ENCODE measurements around the gene C1QA. TPM values are rescaled to one million over a fixed set of nuclear protein-coding genes. Genes with fewer than 3 reads are reported as not detected.
"Not testable (repeated sequence)": the region's sequence is repeated elsewhere in the genome, so short reads cannot be mapped to it uniquely, and the experiment has no call there.

Gene C1QA
- total and polyA plus RNA-seq, 4 donors: 27.4 to 513 (median 391) TPM

DNA sequence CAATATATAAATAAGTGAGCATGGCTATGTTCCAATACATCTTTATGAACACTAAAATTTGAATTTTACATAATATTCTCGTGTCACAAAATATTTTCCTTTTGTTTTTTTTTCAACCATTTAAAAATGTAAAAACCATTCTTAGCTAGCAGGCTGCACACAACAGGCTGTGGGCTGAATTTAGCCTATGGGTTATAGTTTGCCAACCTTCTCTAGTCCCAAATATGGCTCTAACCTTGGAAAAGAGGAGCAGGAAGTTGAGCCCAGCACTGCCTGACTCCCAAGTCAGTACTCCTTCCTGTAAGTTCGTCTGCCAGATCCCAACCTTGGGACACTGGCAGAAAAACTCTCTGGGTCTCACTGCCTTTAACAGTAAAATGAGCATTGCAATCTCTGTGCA lies 30.0 kb downstream of the C1QA start:
- no peak overlapping the region for H3K4me3 ChIP-seq
- H3K9me3 ChIP-seq (ENCODE audit: control insufficient read depth in 4 of 4, insufficient read depth in 3 of 4, low read length in 3 of 4): no peaks in the 10 kb centered on the region
- H3K27me3 ChIP-seq (ENCODE audit: control insufficient read depth in 3 of 3, insufficient read depth in 3 of 3, low read length in 2 of 3): no peaks in the 10 kb centered on the region
- no peak overlapping the region for H3K9ac ChIP-seq (ENCODE audit: insufficient read depth in 1 of 2, low read length in 2 of 2)
- 59 to 73% methylated on average over 2 of the region's 2 CpGs for WGBS, 2 donors
- peaks cover 0 to 3% (median 0%) of the 10 kb centered on the region in 5 donors for H3K4me1 ChIP-seq (ENCODE audit: control insufficient read depth in 5 of 5, insufficient read depth in 5 of 5, low read length in 5 of 5)
- ATAC-seq (ENCODE audit: insufficient read depth, low FRiP score): no peak
- no peak overlapping the region for H3K27ac ChIP-seq (ENCODE audit: low read depth in 1 of 2, low read length in 1 of 2)
- DNase-seq: no peak
- H3K36me3 ChIP-seq (ENCODE audit: control insufficient read depth in 4 of 4, insufficient read depth in 4 of 4, low read length in 4 of 4): no peaks in the 10 kb centered on the region
- TF ChIP-seq, protein P1, sequence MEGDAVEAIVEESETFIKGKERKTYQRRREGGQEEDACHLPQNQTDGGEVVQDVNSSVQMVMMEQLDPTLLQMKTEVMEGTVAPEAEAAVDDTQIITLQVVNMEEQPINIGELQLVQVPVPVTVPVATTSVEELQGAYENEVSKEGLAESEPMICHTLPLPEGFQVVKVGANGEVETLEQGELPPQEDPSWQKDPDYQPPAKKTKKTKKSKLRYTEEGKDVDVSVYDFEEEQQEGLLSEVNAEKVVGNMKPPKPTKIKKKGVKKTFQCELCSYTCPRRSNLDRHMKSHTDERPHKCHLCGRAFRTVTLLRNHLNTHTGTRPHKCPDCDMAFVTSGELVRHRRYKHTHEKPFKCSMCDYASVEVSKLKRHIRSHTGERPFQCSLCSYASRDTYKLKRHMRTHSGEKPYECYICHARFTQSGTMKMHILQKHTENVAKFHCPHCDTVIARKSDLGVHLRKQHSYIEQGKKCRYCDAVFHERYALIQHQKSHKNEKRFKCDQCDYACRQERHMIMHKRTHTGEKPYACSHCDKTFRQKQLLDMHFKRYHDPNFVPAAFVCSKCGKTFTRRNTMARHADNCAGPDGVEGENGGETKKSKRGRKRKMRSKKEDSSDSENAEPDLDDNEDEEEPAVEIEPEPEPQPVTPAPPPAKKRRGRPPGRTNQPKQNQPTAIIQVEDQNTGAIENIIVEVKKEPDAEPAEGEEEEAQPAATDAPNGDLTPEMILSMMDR (IDR thresholded peaks at IDR 0.05; ENCODE audit: control extremely low read depth, extremely low read depth): no peak

DNA sequence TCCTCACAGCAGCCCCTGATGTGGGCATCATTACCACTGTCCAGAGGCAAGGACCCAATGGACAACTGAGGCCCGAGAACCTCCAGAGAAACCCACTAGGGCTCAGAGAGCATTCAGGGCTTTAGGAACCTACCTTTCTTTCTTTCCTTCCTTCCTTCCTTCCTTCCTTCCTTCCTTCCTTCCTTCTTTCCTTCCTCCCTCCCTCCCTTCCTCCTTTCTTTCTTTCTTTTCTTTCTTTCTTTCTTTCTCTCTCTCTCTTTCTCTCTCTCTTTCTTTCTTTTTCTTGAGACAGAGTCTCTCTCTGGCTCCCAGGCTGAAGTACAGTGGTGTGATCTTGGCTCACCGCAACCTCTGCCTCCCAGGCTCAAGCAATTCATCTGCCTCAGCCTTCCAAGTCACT lies 32.4 kb downstream of the C1QA start:
- H3K4me3 ChIP-seq; H3K27me3 ChIP-seq (ENCODE audit: control insufficient read depth in 3 of 3, insufficient read depth in 3 of 3, low read length in 2 of 3); H3K27ac ChIP-seq (ENCODE audit: low read depth in 1 of 2, low read length in 1 of 2); H3K36me3 ChIP-seq (ENCODE audit: control insufficient read depth in 4 of 4, insufficient read depth in 4 of 4, low read length in 4 of 4); ATAC-seq (ENCODE audit: insufficient read depth, low FRiP score); H3K4me1 ChIP-seq (ENCODE audit: control insufficient read depth in 5 of 5, insufficient read depth in 5 of 5, low read length in 5 of 5); H3K9ac ChIP-seq (ENCODE audit: insufficient read depth in 1 of 2, low read length in 2 of 2); H3K9me3 ChIP-seq (ENCODE audit: control insufficient read depth in 4 of 4, insufficient read depth in 3 of 4, low read length in 3 of 4); DNase-seq: not testable (repeated sequence)
- WGBS, 2 donors: 81 to 84% methylated on average over 2 of the region's 2 CpGs

GRCh38 chr1:22670352-22670975 lies 34.0 kb downstream of the C1QA start:
- ATAC-seq (ENCODE audit: insufficient read depth, low FRiP score) (no peak), DNase-seq (no peak)
- WGBS, 2 donors: 37 to 56% methylated on average over 12 of the region's 12 CpGs

GRCh38 chr1:22671999-22672398 lies 35.6 kb downstream of the C1QA start:
- H3K9ac ChIP-seq (ENCODE audit: insufficient read depth in 1 of 2, low read length in 2 of 2): no peak overlapping the region
- no peaks in the 10 kb centered on the region for H3K4me1 ChIP-seq (ENCODE audit: control insufficient read depth in 5 of 5, insufficient read depth in 5 of 5, low read length in 5 of 5)
- WGBS, 2 donors: 88% methylated on average over 4 of the region's 4 CpGs
- peaks cover 0 to 3% (median 0%) of the 10 kb centered on the region in 3 donors for H3K27me3 ChIP-seq (ENCODE audit: control insufficient read depth in 3 of 3, insufficient read depth in 3 of 3, low read length in 2 of 3)
- H3K9me3 ChIP-seq (ENCODE audit: control insufficient read depth in 4 of 4, insufficient read depth in 3 of 4, low read length in 3 of 4): no peaks in the 10 kb centered on the region
- H3K36me3 ChIP-seq (ENCODE audit: control insufficient read depth in 4 of 4, insufficient read depth in 4 of 4, low read length in 4 of 4): no peaks in the 10 kb centered on the region
- ATAC-seq (ENCODE audit: insufficient read depth, low FRiP score) (no peak), DNase-seq (no peak)
- H3K4me3 ChIP-seq: no peak overlapping the region
- H3K27ac ChIP-seq (ENCODE audit: low read depth in 1 of 2, low read length in 1 of 2): no peak overlapping the region
- TF ChIP-seq, protein P1 (IDR thresholded peaks at IDR 0.05; ENCODE audit: control extremely low read depth, extremely low read depth): no peak

More at GRCh38 chr1:22670352-22670975, 34.0 kb downstream of the C1QA start:
- no peak overlapping the region for H3K9ac ChIP-seq (ENCODE audit: insufficient read depth in 1 of 2, low read length in 2 of 2)
- H3K4me1 ChIP-seq (ENCODE audit: control insufficient read depth in 5 of 5, insufficient read depth in 5 of 5, low read length in 5 of 5): peaks cover 0 to 3% (median 0%) of the 10 kb centered on the region in 5 donors
- no peak overlapping the region for H3K4me3 ChIP-seq
- H3K36me3 ChIP-seq (ENCODE audit: control insufficient read depth in 4 of 4, insufficient read depth in 4 of 4, low read length in 4 of 4): no peaks in the 10 kb centered on the region
- H3K27me3 ChIP-seq (ENCODE audit: control insufficient read depth in 3 of 3, insufficient read depth in 3 of 3, low read length in 2 of 3): peaks cover 0 to 3% (median 0%) of the 10 kb centered on the region in 3 donors
- no peak overlapping the region for H3K27ac ChIP-seq (ENCODE audit: low read depth in 1 of 2, low read length in 1 of 2)
- TF ChIP-seq, protein P1 (IDR thresholded peaks at IDR 0.05; ENCODE audit: control extremely low read depth, extremely low read depth): no peak
- no peaks in the 10 kb centered on the region for H3K9me3 ChIP-seq (ENCODE audit: control insufficient read depth in 4 of 4, insufficient read depth in 3 of 4, low read length in 3 of 4)
